H1 (cell line): ENCODE data around the gene ADGB. TPM values are rescaled to one million over a fixed set of nuclear protein-coding genes. Genes with fewer than 3 reads are reported as not detected.
"Not testable (repeated sequence)": the region's sequence is repeated elsewhere in the genome, so short reads cannot be mapped to it uniquely, and the experiment has no call there.

Experiments
- CTCF ChIA-PET: fragments of 300-600 bp; sonication (Branson Sonifier 250); formaldehyde crosslinking; loops from one replicate; lab custom pipeline; 2021; ENCODE audit not compliant: partially characterized antibody; lab: Charles Lee
- POLR2A ChIA-PET: fragments of 300-600 bp; sonication (Branson Sonifier 250); formaldehyde crosslinking; loops from one replicate; lab custom pipeline; 2021; ENCODE audit warnings: inconsistent platforms; ENCODE audit not compliant: partially characterized antibody; lab: Charles Lee
- DNase-seq, 2 experiments: peaks; one replicate each; pipeline versions ENCODE4 v3.0.0 to v3.0.0-alpha.2; 2010 to 2022; ENCODE audit warnings: low spot score in 2 of 2, low read depth in 1 of 2, mixed read lengths in 1 of 2
- FAIRE-seq: peaks from 2 replicates; lab custom pipeline; 2011; peaks lifted over from hg19 to GRCh38; lab: Jason Lieb, UNC
- H2AFZ ChIP-seq: 2 replicates; pipeline ENCODE4 v1.8.1; 2012; ENCODE audit warnings: low read length, inconsistent platforms
- H2AK5ac ChIP-seq: 2 replicates; pipeline ENCODE4 v1.6.1; 2013; ENCODE audit warnings: low read depth, low read length
- H2BK120ac ChIP-seq: replicated peaks from 2 replicates; pipeline ENCODE3; 2013; ENCODE audit warnings: low read depth, low read length, inconsistent platforms
- H2BK12ac ChIP-seq: 2 replicates; pipeline ENCODE4 v1.6.1; 2013; ENCODE audit warnings: low read depth, low read length
- H2BK15ac ChIP-seq: 2 replicates; pipeline ENCODE4 v1.6.1; 2013; ENCODE audit warnings: low read length
- H2BK20ac ChIP-seq: 2 replicates; pipeline ENCODE4 v1.6.1; 2013; ENCODE audit warnings: low read length
- H2BK5ac ChIP-seq: 2 replicates; pipeline ENCODE4 v1.6.1; 2013; ENCODE audit warnings: low read depth, low read length
- H3K14ac ChIP-seq: 2 replicates; pipeline ENCODE4 v1.6.1; 2013; ENCODE audit warnings: inconsistent platforms; ENCODE audit not compliant: insufficient read length
- H3K18ac ChIP-seq: 2 replicates; pipeline ENCODE4 v1.6.1; 2013; ENCODE audit warnings: low read length; ENCODE audit errors: extremely low read depth
- H3K23ac ChIP-seq: 2 replicates; pipeline ENCODE4 v1.6.1; 2013; ENCODE audit warnings: inconsistent platforms; ENCODE audit not compliant: insufficient read length
- H3K23me2 ChIP-seq: 2 replicates; pipeline ENCODE4 v1.6.1; 2013; ENCODE audit warnings: low read depth, low read length
- H3K27ac ChIP-seq: 2 replicates; pipeline ENCODE4 v1.6.1; 2011; ENCODE audit warnings: low read depth, low read length, inconsistent platforms
- H3K27me3 ChIP-seq, 4 experiments: replicated peaks in 1 of 4; 1 replicate in 1 of 4; 2 replicates in 3 of 4; pipeline versions ENCODE4 v1.6.1 to v1.8.1; 2011 to 2013; ENCODE audit warnings: low read length in 3 of 4, mild to moderate bottlenecking in 3 of 4, inconsistent platforms in 2 of 4, mixed read lengths in 2 of 4, moderate library complexity in 1 of 4; ENCODE audit not compliant: control insufficient read depth in 3 of 4, insufficient read depth in 3 of 4; ENCODE audit errors: extremely low read depth in 1 of 4
- H3K36me3 ChIP-seq, 4 experiments: 2 replicates each; pipeline versions ENCODE4 v1.6.1 to v1.8.1; 2011 to 2013; ENCODE audit warnings: mild to moderate bottlenecking in 4 of 4, low read length in 3 of 4, moderate library complexity in 2 of 4, control low read depth in 1 of 4, inconsistent platforms in 1 of 4; ENCODE audit not compliant: insufficient read depth in 4 of 4, control insufficient read depth in 2 of 4
- H3K4ac ChIP-seq: replicated peaks from 2 replicates; pipeline ENCODE3; 2013; ENCODE audit warnings: low read length, low read depth, mixed read lengths, inconsistent platforms; ENCODE audit not compliant: insufficient read length
- H3K4me1 ChIP-seq, 4 experiments: replicated peaks in 1 of 4; 1 replicate in 1 of 4; 2 replicates in 3 of 4; pipeline versions ENCODE4 v1.6.1 to v1.8.1; 2011 to 2013; ENCODE audit warnings: low read length in 3 of 4, inconsistent platforms in 2 of 4, mixed read lengths in 1 of 4; ENCODE audit not compliant: insufficient read depth in 4 of 4, control insufficient read depth in 3 of 4
- H3K4me2 ChIP-seq, 2 experiments: 2 replicates each; pipeline versions ENCODE4 v1.6.1 to v1.8.1; 2011 to 2013; ENCODE audit warnings: low read depth in 2 of 2, low read length in 2 of 2, control low read depth in 1 of 2, inconsistent platforms in 1 of 2, mild to moderate bottlenecking in 1 of 2; ENCODE audit not compliant: insufficient read depth in 1 of 2
- H3K4me3 ChIP-seq, 4 experiments: fragments of 200-600, 300-600 bp in 1 of 4; sonication (generic), shearing (Covaris generic), sonication (Bioruptor Twin) in 1 of 4; 2 replicates each; pipeline versions ENCODE4 v1.5.1 to v1.8.1; 2011 to 2016; ENCODE audit warnings: low read length in 4 of 4, low read depth in 3 of 4, control low read depth in 2 of 4, inconsistent platforms in 2 of 4, mild to moderate bottlenecking in 2 of 4, mixed read lengths in 1 of 4, moderate library complexity in 1 of 4; ENCODE audit not compliant: insufficient read depth in 2 of 4; ENCODE audit errors: extremely low read depth in 1 of 4
- H3K56ac ChIP-seq: replicated peaks from 2 replicates; pipeline ENCODE3; 2013; ENCODE audit warnings: low read depth, mild to moderate bottlenecking, mixed read lengths, low read length, inconsistent platforms; ENCODE audit not compliant: insufficient read length
- H3K79me1 ChIP-seq: 2 replicates; pipeline ENCODE4 v1.6.1; 2013; ENCODE audit warnings: low read depth, low read length, control low read depth
- H3K79me2 ChIP-seq, 2 experiments: 2 replicates each; pipeline versions ENCODE4 v1.6.1 to v1.8.1; 2012 to 2013; ENCODE audit warnings: low read length in 2 of 2, mild to moderate bottlenecking in 2 of 2, inconsistent platforms in 1 of 2; ENCODE audit not compliant: insufficient read depth in 2 of 2, control insufficient read depth in 1 of 2
- H3K9ac ChIP-seq, 4 experiments: replicated peaks in 1 of 4; 1 replicate in 1 of 4; 2 replicates in 3 of 4; pipeline versions ENCODE4 v1.6.1 to v1.8.1; 2011 to 2013; ENCODE audit warnings: low read depth in 3 of 4, low read length in 3 of 4, control low read depth in 2 of 4, mild to moderate bottlenecking in 2 of 4, moderate library complexity in 2 of 4, inconsistent platforms in 1 of 4; ENCODE audit errors: extremely low read depth in 1 of 4
- H3K9me3 ChIP-seq, 2 experiments: 2 replicates each; pipeline versions ENCODE4 v1.6.1 to v1.8.1; 2012 to 2013; ENCODE audit warnings: mild to moderate bottlenecking in 2 of 2, moderate library complexity in 2 of 2, control low read depth in 1 of 2, inconsistent platforms in 1 of 2, low read depth in 1 of 2, low read length in 1 of 2, mixed read lengths in 1 of 2; ENCODE audit not compliant: insufficient read depth in 2 of 2
- H4K20me1 ChIP-seq, 2 experiments: replicated peaks in 1 of 2; 2 replicates each; pipeline versions ENCODE3 to v1.8.1; 2011 to 2013; ENCODE audit warnings: inconsistent platforms in 2 of 2, low read length in 2 of 2, mild to moderate bottlenecking in 1 of 2; ENCODE audit not compliant: insufficient read depth in 2 of 2, control insufficient read depth in 1 of 2
- H4K5ac ChIP-seq: 2 replicates; pipeline ENCODE4 v1.6.1; 2013; ENCODE audit warnings: low read length, low read depth, mixed read lengths, inconsistent platforms; ENCODE audit not compliant: insufficient read length
- H4K8ac ChIP-seq: 2 replicates; pipeline ENCODE4 v1.8.0; 2013; ENCODE audit warnings: mild to moderate bottlenecking, moderate library complexity, low read length, inconsistent platforms; ENCODE audit not compliant: insufficient read depth; ENCODE audit errors: extremely low read depth
- H4K91ac ChIP-seq: replicated peaks from 2 replicates; pipeline ENCODE3; 2013; ENCODE audit warnings: low read length, mixed read lengths, inconsistent platforms; ENCODE audit not compliant: insufficient read length
- WGBS, 2 experiments: shearing (Covaris generic) in 1 of 2; methylation state at CpG; one replicate each; pipeline versions ENCODE4 v1.1.6 to v1.1.7; 2013 to 2015; ENCODE audit warnings: low lambda C conversion rate in 2 of 2, mixed read lengths in 2 of 2, inconsistent platforms in 1 of 2, low coverage in 1 of 2, missing lambda C conversion rate in 1 of 2; ENCODE audit not compliant: insufficient replicate concordance in 2 of 2, insufficient coverage in 1 of 2, insufficient read length in 1 of 2; ENCODE audit errors: extremely low coverage in 1 of 2, missing lambda C conversion rate in 1 of 2; 5-methylcytosine and 5-hydroxymethylcytosine counted together
- polyA plus RNA-seq, 7 experiments: library from polyadenylated mRNA; depleted of rRNA in 3 of 7; stranded (reverse) in 5 of 7; unstranded in 2 of 7; fragments of >200 nt in 5 of 7; fragments of 200-250 nt in 2 of 7; gene quantifications; 1 replicate in 5 of 7; 2 replicates in 1 of 7; 4 replicates in 1 of 7; pipeline versions ENCODE4 v1.2.1 to v1.2.3, GENCODE V29; 2011 to 2013; ENCODE audit warnings: missing spikeins in 2 of 7, mixed read lengths in 2 of 7
- total RNA-seq: library from RNA; stranded (reverse); fragmentation: NEBNext Ultra II Directional; extraction: Animal tissue kit (Norgen Biotek cat#: 25700); gene quantifications from 2 replicates; pipeline ENCODE4 v1.2.1, GENCODE V29; 2021

The ADGB gene
- total and polyA plus RNA-seq, 2 of the 8 experiments (the other 6 are each of a cell fraction or from before 2014, with no cell fraction given): not detected

- H3K23me2 ChIP-seq, H3K4ac ChIP-seq, POLR2A ChIA-PET, H3K23ac ChIP-seq, H3K4me2 ChIP-seq, H3K4me1 ChIP-seq, FAIRE-seq, H4K91ac ChIP-seq, H3K56ac ChIP-seq, CTCF ChIA-PET, H2BK15ac ChIP-seq, DNase-seq, H2BK20ac ChIP-seq, H3K79me1 ChIP-seq, H3K9ac ChIP-seq, H3K27me3 ChIP-seq, H2BK120ac ChIP-seq, H4K5ac ChIP-seq, H3K27ac ChIP-seq, H3K9me3 ChIP-seq, H3K14ac ChIP-seq, H4K20me1 ChIP-seq, H3K36me3 ChIP-seq, H4K8ac ChIP-seq, H3K79me2 ChIP-seq, H2BK12ac ChIP-seq, H3K18ac ChIP-seq, H2AK5ac ChIP-seq, H2BK5ac ChIP-seq, H2AFZ ChIP-seq, H3K4me3 ChIP-seq: not testable (repeated sequence)
- WGBS, 2 experiments: 90% methylated on average over 6 of the region's 6 CpGs; no CpG with 5 or more reads in 1 of the 2 experiments
Observed at GRCh38 chr6:146812811-146813321, 214.1 kb downstream of the ADGB start.
